Motor neuron (in vitro differentiated cells): ENCODE measurements around the gene SLC1A5. TPM values are rescaled to one million over a fixed set of nuclear protein-coding genes. Genes with fewer than 3 reads are reported as not detected.
"Not testable (repeated sequence)": the region's sequence is repeated elsewhere in the genome, so short reads cannot be mapped to it uniquely, and the experiment has no call there.

ENCODE experiments used
- ATAC-seq, 8 experiments: fragments of 200-7000 bp; cut with Tn5 transposase; replicated peaks in 6 of 8; 2 replicates each; pipeline ENCODE4 v1.8.0; 2021; ENCODE audit warnings: mild to moderate bottlenecking in 8 of 8, moderate library complexity in 8 of 8
- H3K27ac ChIP-seq, 2 donors: fragments of 250-450 bp; sonication (Bioruptor Pico); 2 replicates each; pipeline ENCODE4 v1.9.0; 2021; ENCODE audit warnings: antibody characterized with exemption in 2 of 2, mild to moderate bottlenecking in 2 of 2, moderate library complexity in 1 of 2
- H3K4me1 ChIP-seq, 2 donors: fragments of 250-450 bp; sonication (Bioruptor Pico); replicated peaks in 1 of 2; 2 replicates each; pipeline ENCODE4 v1.6.1; 2021; ENCODE audit warnings: antibody characterized with exemption in 2 of 2, mild to moderate bottlenecking in 2 of 2, moderate library complexity in 1 of 2
- H3K4me3 ChIP-seq, 5 donors: fragments of 250-450 bp; sonication (Bioruptor Pico); 2 replicates each; pipeline ENCODE4 v1.9.0; 2021; ENCODE audit warnings: antibody characterized with exemption in 5 of 5, mild to moderate bottlenecking in 5 of 5, moderate library complexity in 4 of 5
- WGBS, 10 experiments: fragments of 450-650 bp; shearing (Covaris generic); methylation state at CpG; one replicate each; pipeline ENCODE4 v1.0.0; 2022; 5-methylcytosine and 5-hydroxymethylcytosine counted together
- in situ Hi-C, 9 experiments: fragments of 400-800 bp; cut with MboI; loops; one replicate each; pipeline ENCODE4 v1.15.0; 2021; ENCODE audit warnings: low sequenced_read_pairs in 9 of 9, low pct_unique_long_range_greater_than_20kb in 2 of 9; ENCODE audit not compliant: unreplicated experiment in 9 of 9
- total RNA-seq, 8 experiments: library from RNA; unstranded; fragments of 300-600 nt; gene quantifications; 2 replicates each; pipeline versions ENCODE4 v1.2.3 to v1.2.4, GENCODE V29; 2022

Gene SLC1A5
- total RNA-seq, 8 experiments from 2014 or later, result 54.6 to 98.0 (median 77.7) TPM

GRCh38 chr19:46776927-46777911, 11.2 kb downstream of the SLC1A5 start:
- 92 to 94% methylated on average over 6 to 8 of the region's 33 CpGs; no CpG with 5 or more reads in 8 of the 10 experiments for WGBS, 10 experiments
- H3K27ac ChIP-seq, result no peak overlapping the region
- in situ Hi-C loops, result no loop called here
- H3K4me3 ChIP-seq, result no peak overlapping the region
- H3K4me1 ChIP-seq, result no peaks in the 10 kb centered on the region
- peak in 5 of 8 experiments; percentile 11 to 34 (median 22) for ATAC-seq

DNA sequence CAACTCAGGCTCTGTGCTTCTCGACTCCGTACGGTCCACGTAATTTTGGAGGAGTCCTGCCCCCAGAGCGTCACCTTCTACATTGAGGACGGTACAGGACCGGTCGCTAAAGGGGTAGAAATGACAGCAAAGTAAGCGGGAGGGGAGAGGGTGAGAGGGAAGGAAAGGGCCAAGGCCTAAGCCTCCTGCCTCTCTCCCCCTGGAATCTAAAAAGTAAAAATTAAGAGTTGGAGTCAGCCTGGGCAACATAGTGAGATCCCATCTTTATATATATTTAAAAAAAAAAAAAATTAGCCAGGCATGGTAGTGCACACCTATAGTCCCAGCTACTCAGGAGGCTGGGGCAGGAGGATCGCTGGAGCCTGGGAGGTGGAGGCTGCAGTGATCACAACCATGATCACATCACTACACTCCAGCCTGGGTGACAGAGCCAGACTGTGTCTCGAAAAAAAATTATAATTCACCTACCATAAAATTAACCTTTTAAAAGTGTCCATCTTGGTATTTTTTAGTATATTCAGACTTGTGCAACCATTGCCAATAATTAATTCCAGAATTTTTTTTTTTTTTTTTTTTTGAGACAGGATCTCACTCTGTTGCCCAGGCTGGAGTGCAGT, 12.6 kb downstream of the SLC1A5 start:
- Histone ChIP-seq H3K4me3 (no peak overlapping the region), H3K27ac (no peak overlapping the region), H3K4me1 (no peaks in the 10 kb centered on the region)
- in situ Hi-C loops, result no loop called here
- ATAC-seq, result peak in 1 of 8 experiments; percentile 4
- WGBS, 10 experiments, result 71 to 100% (median 97%) methylated on average over 1 to 11 of the region's 11 CpGs; no CpG with 5 or more reads in 1 of the 10 experiments

- H3K4me1 ChIP-seq, result no peaks in the 10 kb centered on the region
- WGBS, 10 experiments, result 40 to 93% (median 68%) methylated on average over 2 to 7 of the region's 7 CpGs; no CpG with 5 or more reads in 2 of the 10 experiments
- ATAC-seq, result no peak
- H3K4me3 ChIP-seq, result no peak overlapping the region
- in situ Hi-C loops, result loop anchor here in 1 of 9 experiments (25.0 kb wide), 1 partner anchor 214 kb away; no protein-coding TSS in a partner anchor
- H3K27ac ChIP-seq, result no peak overlapping the region
These were observed 15.4 kb downstream of the SLC1A5 start for GRCh38 chr19:46773018-46773399.

- ATAC-seq, result peak in 1 of 8 experiments; percentile 4
- no peaks in the 10 kb centered on the region for H3K4me1 ChIP-seq
- H3K4me3 ChIP-seq, result no peak overlapping the region
- H3K27ac ChIP-seq, result no peak overlapping the region
- in situ Hi-C loops, result loop anchor here in 1 of 9 experiments (25.0 kb wide), 1 partner anchor 215 kb away; no protein-coding TSS in a partner anchor
- 44 to 95% (median 66%) methylated on average over 1 to 6 of the region's 12 CpGs; no CpG with 5 or more reads in 1 of the 10 experiments for WGBS, 10 experiments
These were observed 16.0 kb downstream of the SLC1A5 start for GRCh38 chr19:46772170-46773017.

GRCh38 chr19:46768746-46769145, 19.6 kb downstream of the SLC1A5 start:
- not testable (repeated sequence) for H3K4me3 ChIP-seq, H3K4me1 ChIP-seq, ATAC-seq, H3K27ac ChIP-seq
- in situ Hi-C loops, result loop anchor here in 1 of 9 experiments (25.0 kb wide), 1 partner anchor 219 kb away; no protein-coding TSS in a partner anchor
- WGBS, 10 experiments, result 33 to 66% (median 37%) methylated on average over 1 to 4 of the region's 4 CpGs; no CpG with 5 or more reads in 6 of the 10 experiments

DNA sequence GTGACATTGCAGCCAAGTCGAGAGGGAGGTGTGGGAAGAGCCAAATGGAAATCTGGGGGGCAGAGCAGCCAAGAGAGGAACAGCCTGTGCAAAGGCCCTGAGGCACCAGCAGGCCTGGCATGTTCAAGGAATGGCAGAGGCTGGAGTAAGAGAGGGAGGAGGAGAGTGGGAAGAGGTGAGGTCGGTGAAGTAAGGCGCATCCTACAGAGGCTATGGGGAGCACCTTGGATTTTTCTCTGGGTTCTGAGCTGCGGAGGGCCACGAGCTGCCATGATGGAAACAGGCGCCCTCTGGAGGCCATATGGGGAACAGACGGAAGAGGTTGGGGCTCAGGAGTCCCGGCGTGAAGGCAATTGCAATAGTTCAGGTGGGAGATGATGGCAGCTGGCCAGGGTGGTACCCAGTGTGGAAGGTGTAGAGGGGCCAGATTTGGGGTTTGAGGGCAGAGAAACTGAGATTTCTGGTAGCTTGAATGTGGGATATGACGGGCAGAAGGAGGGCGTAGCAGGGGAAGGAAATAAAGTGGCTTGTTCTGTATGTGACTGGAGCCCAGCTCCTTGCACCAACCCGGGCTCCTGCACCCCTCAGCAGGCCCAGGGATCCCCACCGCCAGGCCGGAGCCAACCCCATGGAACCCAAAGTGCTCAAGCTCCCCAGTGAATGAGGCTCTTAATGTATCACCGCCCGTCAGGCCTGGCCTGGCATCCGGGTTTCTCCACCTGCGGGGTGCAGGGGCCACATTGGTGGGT, 21.7 kb downstream of the SLC1A5 start:
- H3K4me1 ChIP-seq, result no peaks in the 10 kb centered on the region
- WGBS, 10 experiments, result 17 to 100% (median 66%) methylated on average over 2 to 11 of the region's 18 CpGs; no CpG with 5 or more reads in 3 of the 10 experiments
- H3K4me3 ChIP-seq, result no peak overlapping the region
- no peak overlapping the region for H3K27ac ChIP-seq
- ATAC-seq, result peak in 2 of 8 experiments; percentile 57 to 74
- in situ Hi-C loops, result loop anchor here in 1 of 9 experiments (25.0 kb wide), 1 partner anchor 221 kb away; no protein-coding TSS in a partner anchor

- in situ Hi-C loops, result loop anchor here in 1 of 9 experiments (25.0 kb wide), 1 partner anchor 222 kb away; no protein-coding TSS in a partner anchor
- whole genome bisulfite sequencing, 10 experiments, result 33 to 88% (median 80%) methylated on average over 1 to 7 of the region's 11 CpGs; no CpG with 5 or more reads in 3 of the 10 experiments
- no peak overlapping the region for H3K27ac ChIP-seq
- ATAC-seq, result peak in 3 of 8 experiments; percentile 19 to 49 (median 38)
- no peak overlapping the region for H3K4me3 ChIP-seq
- H3K4me1 ChIP-seq, result no peaks in the 10 kb centered on the region
These were observed 23.5 kb downstream of the SLC1A5 start for GRCh38 chr19:46764817-46765291.

DNA sequence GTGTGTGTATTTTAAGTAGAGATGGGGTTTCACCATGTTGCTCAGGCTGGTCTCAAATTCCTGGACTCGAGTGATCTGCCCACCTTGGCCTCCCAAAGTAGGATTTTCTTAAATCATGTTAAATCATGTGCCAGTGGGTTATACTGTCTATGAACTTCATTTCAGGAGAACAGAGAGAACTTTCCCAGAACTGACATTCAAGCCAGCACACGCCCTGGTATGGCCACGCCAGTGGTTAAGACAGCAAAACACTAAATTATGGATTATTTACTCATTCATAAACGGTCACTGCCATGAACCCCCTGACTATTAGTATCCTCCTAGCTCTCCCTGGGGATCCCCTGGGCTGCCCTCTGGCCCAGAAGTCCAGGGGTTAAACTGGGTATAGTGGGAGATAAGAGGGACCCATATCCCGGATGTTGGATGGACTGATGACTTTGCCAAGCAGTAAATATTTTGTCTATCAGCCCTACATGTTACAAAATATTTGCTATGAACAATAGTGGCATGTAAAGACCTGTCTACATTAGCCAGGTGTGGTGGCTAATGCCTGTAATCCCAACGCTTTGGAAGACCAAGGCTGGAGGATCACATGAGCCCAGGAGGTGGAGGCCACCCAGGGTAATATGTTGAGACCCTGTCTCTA, 26.0 kb downstream of the SLC1A5 start:
- H3K27ac ChIP-seq, result no peak overlapping the region
- in situ Hi-C loops, result loop anchor here in 1 of 9 experiments (25.0 kb wide), 1 partner anchor 225 kb away; no protein-coding TSS in a partner anchor
- no peak overlapping the region for H3K4me3 ChIP-seq
- 53 to 88% (median 69%) methylated on average over 2 to 6 of the region's 6 CpGs; no CpG with 5 or more reads in 6 of the 10 experiments for WGBS, 10 experiments
- no peaks in the 10 kb centered on the region for H3K4me1 ChIP-seq
- peak in 2 of 8 experiments; percentile 6 to 34 for ATAC-seq

DNA sequence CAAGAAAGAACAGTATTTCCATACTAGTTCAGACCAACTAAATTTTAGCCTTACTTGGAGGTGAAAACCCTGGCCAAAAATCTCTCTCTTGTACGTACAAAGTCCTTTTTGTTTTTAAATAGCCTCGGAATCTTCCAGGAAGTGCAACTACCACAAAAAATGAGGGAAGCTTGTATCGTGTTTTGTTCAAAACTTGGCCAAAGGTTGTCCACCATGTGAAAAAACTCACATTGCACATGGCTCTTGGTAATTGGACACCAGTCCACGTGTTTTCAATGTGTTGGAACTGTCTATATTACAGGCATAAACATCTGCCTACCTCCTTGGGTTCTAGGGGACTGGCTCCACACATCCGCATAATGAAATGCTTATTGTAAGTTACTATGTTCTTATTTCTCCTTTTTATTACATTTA, 27.0 kb downstream of the SLC1A5 start:
- no peak for ATAC-seq
- Histone ChIP-seq H3K4me1 (no peaks in the 10 kb centered on the region), H3K4me3 (no peak overlapping the region), H3K27ac (no peak overlapping the region)
- in situ Hi-C loops, result loop anchor here in 1 of 9 experiments (25.0 kb wide), 1 partner anchor 226 kb away; no protein-coding TSS in a partner anchor
- 19 to 91% (median 75%) methylated on average over 1 to 5 of the region's 5 CpGs; no CpG with 5 or more reads in 1 of the 10 experiments for WGBS, 10 experiments

DNA sequence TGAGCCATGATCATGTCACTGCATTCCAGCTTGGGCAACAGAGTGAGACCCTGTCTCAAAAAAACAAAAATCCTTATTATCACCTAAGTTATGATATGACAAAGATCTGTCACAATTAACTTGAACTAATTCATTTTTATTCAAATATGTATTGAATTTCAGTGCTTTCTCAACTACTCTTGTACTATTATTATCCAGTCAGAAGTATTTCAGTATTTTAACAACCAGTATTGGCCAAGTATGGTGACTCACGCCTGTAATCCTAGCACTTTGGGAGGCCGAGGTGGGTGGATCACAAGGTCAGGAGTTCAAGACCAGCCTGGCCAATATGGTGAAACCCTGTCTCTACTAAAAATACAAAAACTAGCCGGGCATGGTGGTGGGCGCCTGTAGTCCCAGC, 27.5 kb downstream of the SLC1A5 start:
- WGBS, 10 experiments, result 0 to 92% (median 80%) methylated on average over 1 to 2 of the region's 4 CpGs; no CpG with 5 or more reads in 5 of the 10 experiments
- in situ Hi-C loops, result loop anchor here in 1 of 9 experiments (25.0 kb wide), 1 partner anchor 226 kb away; no protein-coding TSS in a partner anchor
- not testable (repeated sequence) for H3K4me1 ChIP-seq, ATAC-seq, H3K27ac ChIP-seq, H3K4me3 ChIP-seq

DNA sequence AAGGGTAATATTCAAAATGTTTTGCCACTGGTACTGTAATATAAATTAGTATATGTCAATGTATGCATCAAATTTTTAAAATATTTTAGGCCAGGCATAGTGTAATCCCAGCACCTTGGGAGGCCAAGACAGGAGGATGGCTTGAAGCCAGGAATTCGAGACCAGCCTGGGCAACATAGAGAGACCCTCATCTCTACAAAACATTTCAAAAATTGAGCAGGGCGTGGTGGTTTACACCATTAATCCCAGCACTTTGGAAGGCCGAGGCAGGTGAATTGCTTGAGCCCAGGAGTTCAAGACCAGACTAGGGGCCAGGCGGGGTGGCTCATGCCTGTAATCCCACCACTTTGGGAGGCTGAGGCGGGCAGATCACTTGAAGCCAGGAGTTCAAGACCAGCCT, 28.0 kb downstream of the SLC1A5 start:
- H3K4me3 ChIP-seq, result no peak overlapping the region
- WGBS, 10 experiments, result 63 to 100% (median 98%) methylated on average over 1 to 5 of the region's 5 CpGs; no CpG with 5 or more reads in 3 of the 10 experiments
- no peak overlapping the region for H3K27ac ChIP-seq
- no peaks in the 10 kb centered on the region for H3K4me1 ChIP-seq
- in situ Hi-C loops, result loop anchor here in 1 of 9 experiments (25.0 kb wide), 1 partner anchor 227 kb away; no protein-coding TSS in a partner anchor
- no peak for ATAC-seq
